GM23338 (cell line): ENCODE data around the gene ZNF155. TPM values are rescaled to one million over a fixed set of nuclear protein-coding genes. Genes with fewer than 3 reads are reported as not detected.

ENCODE experiments used
- ATAC-seq: fragments of 200-7000 bp; cut with Tn5 transposase; 3 replicates; pipeline ENCODE4 v1.9.1; 2020
- DNase-seq: peaks from one replicate; pipeline ENCODE4 v3.0.0-alpha.2; 2015; ENCODE audit warnings: low spot score
- H2AFZ ChIP-seq: fragments of 200-600 bp; sonication (generic); 2 replicates; pipeline ENCODE4 v1.8.0; 2016; ENCODE audit warnings: antibody characterized with exemption, mild to moderate bottlenecking, moderate library complexity
- H3F3A ChIP-seq: fragments of 200-600 bp; sonication (generic); replicated peaks from 2 replicates; pipeline ENCODE4 v1.8.0; 2017; ENCODE audit warnings: antibody characterized with exemption, mixed run types, low read depth
- H3K27ac ChIP-seq: fragments of 200-600 bp; sonication (generic); 2 replicates; pipeline ENCODE4 v1.6.1; 2016; ENCODE audit warnings: low read depth
- H3K27me3 ChIP-seq: fragments of 200-600 bp; sonication (generic); 2 replicates; pipeline ENCODE4 v1.8.0; 2016; ENCODE audit warnings: mild to moderate bottlenecking, mixed run types, moderate library complexity; ENCODE audit not compliant: insufficient read depth
- H3K36me3 ChIP-seq: fragments of 200-600 bp; sonication (generic); 2 replicates; pipeline ENCODE4 v1.8.0; 2016; ENCODE audit warnings: mild to moderate bottlenecking; ENCODE audit not compliant: insufficient read depth
- H3K4me1 ChIP-seq: fragments of 200-600 bp; sonication (generic); 2 replicates; pipeline ENCODE4 v1.8.0; 2016; ENCODE audit warnings: mild to moderate bottlenecking, moderate library complexity; ENCODE audit not compliant: insufficient read depth
- H3K4me2 ChIP-seq: fragments of 200-600 bp; sonication (generic); 2 replicates; pipeline ENCODE4 v1.7.1; 2017; ENCODE audit warnings: mixed run types
- H3K4me3 ChIP-seq: fragments of 200-600 bp; sonication (generic); 2 replicates; pipeline ENCODE4 v1.6.1; 2016; ENCODE audit warnings: mixed run types
- H3K79me2 ChIP-seq: fragments of 200-600 bp; sonication (generic); replicated peaks from 2 replicates; pipeline ENCODE4 v1.8.0; 2017; ENCODE audit warnings: mild to moderate bottlenecking; ENCODE audit not compliant: insufficient read depth
- H3K9me2 ChIP-seq: fragments of 200-600 bp; sonication (generic); 2 replicates; pipeline ENCODE4 v1.8.0; 2017; ENCODE audit not compliant: insufficient read depth
- H4K20me1 ChIP-seq: fragments of 200-600 bp; sonication (generic); replicated peaks from 2 replicates; pipeline ENCODE4 v1.8.0; 2017; ENCODE audit warnings: mild to moderate bottlenecking; ENCODE audit not compliant: insufficient read depth
- H3K27ac Mint-ChIP-seq: 2 replicates; pipeline ENCODE4 v1.8.0; 2020; ENCODE audit warnings: inconsistent platforms, mild to moderate bottlenecking, moderate library complexity, mixed read lengths
- H3K27me3 Mint-ChIP-seq: 3 replicates; pipeline ENCODE4 v1.8.0; 2022; ENCODE audit warnings: low read depth, mild to moderate bottlenecking, moderate library complexity, mixed read lengths, inconsistent platforms; ENCODE audit not compliant: insufficient read depth, poor library complexity
- H3K36me3 Mint-ChIP-seq: 3 replicates; pipeline ENCODE4 v1.8.0; 2021; ENCODE audit warnings: low read depth, mild to moderate bottlenecking, inconsistent platforms, moderate library complexity, mixed read lengths
- H3K4me1 Mint-ChIP-seq: 3 replicates; pipeline ENCODE4 v1.8.0; 2020; ENCODE audit warnings: mild to moderate bottlenecking, inconsistent platforms, mixed read lengths
- H3K4me3 Mint-ChIP-seq: 3 replicates; pipeline ENCODE4 v1.8.0; 2021; ENCODE audit warnings: moderate library complexity, mild to moderate bottlenecking, inconsistent platforms, mixed read lengths
- H3K9me3 Mint-ChIP-seq: 3 replicates; pipeline ENCODE4 v1.8.0; 2020; ENCODE audit warnings: moderate library complexity, mild to moderate bottlenecking, inconsistent platforms, mixed read lengths
- CREB1 ChIP-seq: fragments of 250-450 bp; sonication (Bioruptor Pico); IDR thresholded peaks from 2 replicates; pipeline ENCODE4 v1.5.0; 2020; ENCODE audit warnings: low read depth, mild to moderate bottlenecking, moderate library complexity
- ETS1 ChIP-seq: IDR thresholded peaks from 2 replicates; pipeline ENCODE4 v1.6.1; 2016; ENCODE audit warnings: antibody characterized with exemption
- EZH2 ChIP-seq: fragments of 200-600 bp; sonication (generic); IDR thresholded peaks from one replicate; pipeline ENCODE4 v1.8.0; 2017; ENCODE audit warnings: antibody characterized with exemption, mild to moderate bottlenecking, low read depth; ENCODE audit not compliant: unreplicated experiment
- EZH2phosphoT487 ChIP-seq: fragments of 200-600 bp; sonication (generic); IDR thresholded peaks from one replicate; pipeline ENCODE4 v1.8.1; 2018; ENCODE audit warnings: antibody characterized with exemption; ENCODE audit not compliant: unreplicated experiment
- JUNB ChIP-seq: IDR thresholded peaks from one replicate; pipeline ENCODE4 v1.6.1; 2016; ENCODE audit warnings: antibody characterized with exemption; ENCODE audit not compliant: unreplicated experiment
- NANOG ChIP-seq: IDR thresholded peaks from 2 replicates; pipeline ENCODE4 v1.6.1; 2016; ENCODE audit warnings: antibody characterized with exemption, borderline replicate concordance
- POLR2AphosphoS5 ChIP-seq: IDR thresholded peaks from 2 replicates; pipeline ENCODE4 v1.6.1; 2016; ENCODE audit warnings: antibody characterized with exemption, low read depth
- STAT1 ChIP-seq: IDR thresholded peaks from one replicate; pipeline ENCODE4 v1.6.1; 2016; ENCODE audit warnings: antibody characterized with exemption; ENCODE audit not compliant: unreplicated experiment
- ZNF114 ChIP-seq: fragments of 250-450 bp; sonication (Bioruptor Pico); IDR thresholded peaks from 2 replicates; pipeline ENCODE4 v1.5.0; 2020; ENCODE audit warnings: mild to moderate bottlenecking, moderate library complexity
- ZNF331 ChIP-seq: fragments of 250-450 bp; sonication (Bioruptor Pico); IDR thresholded peaks from 2 replicates; pipeline ENCODE4 v1.5.0; 2020; ENCODE audit warnings: low read depth, mild to moderate bottlenecking, moderate library complexity
- polyA plus RNA-seq: library from polyadenylated mRNA; unstranded; fragments of >200 nt; fragmentation: Nextera tagmentation; extraction: Ambion mirVana; gene quantifications from 2 replicates; pipeline ENCODE4 v1.2.1, GENCODE V29; 2016
- total RNA-seq: library from RNA; depleted of rRNA; stranded (reverse); fragments of >200 nt; shearing (Covaris generic); gene quantifications from 2 replicates; pipeline ENCODE4 v1.2.3, GENCODE V29; 2014
- TF ChIP-seq, protein P1 (sequence below): IDR thresholded peaks from one replicate; pipeline ENCODE4 v1.6.1; 2018; ENCODE audit warnings: antibody characterized with exemption; ENCODE audit not compliant: unreplicated experiment
- TF ChIP-seq, protein P2 (sequence below), 2 experiments: fragments of 200-600 bp in 1 of 2; sonication (generic) in 1 of 2; conservative IDR thresholded peaks; 2 replicates each; pipeline versions ENCODE4 v1.5.1 to v1.6.1; 2016 to 2017; ENCODE audit warnings: antibody characterized with exemption in 2 of 2, low read depth in 2 of 2, mild to moderate bottlenecking in 2 of 2, moderate library complexity in 1 of 2
- TF ChIP-seq, protein P3 (sequence below): fragments of 250-450 bp; sonication (Bioruptor Pico); IDR thresholded peaks from 2 replicates; pipeline ENCODE4 v1.5.0; 2020; ENCODE audit warnings: mild to moderate bottlenecking, moderate library complexity

Gene ZNF155
- total and polyA plus RNA-seq, 2 experiments from 2014 or later: 3.8 to 6.0 TPM

- TF ChIP-seq, protein P1, sequence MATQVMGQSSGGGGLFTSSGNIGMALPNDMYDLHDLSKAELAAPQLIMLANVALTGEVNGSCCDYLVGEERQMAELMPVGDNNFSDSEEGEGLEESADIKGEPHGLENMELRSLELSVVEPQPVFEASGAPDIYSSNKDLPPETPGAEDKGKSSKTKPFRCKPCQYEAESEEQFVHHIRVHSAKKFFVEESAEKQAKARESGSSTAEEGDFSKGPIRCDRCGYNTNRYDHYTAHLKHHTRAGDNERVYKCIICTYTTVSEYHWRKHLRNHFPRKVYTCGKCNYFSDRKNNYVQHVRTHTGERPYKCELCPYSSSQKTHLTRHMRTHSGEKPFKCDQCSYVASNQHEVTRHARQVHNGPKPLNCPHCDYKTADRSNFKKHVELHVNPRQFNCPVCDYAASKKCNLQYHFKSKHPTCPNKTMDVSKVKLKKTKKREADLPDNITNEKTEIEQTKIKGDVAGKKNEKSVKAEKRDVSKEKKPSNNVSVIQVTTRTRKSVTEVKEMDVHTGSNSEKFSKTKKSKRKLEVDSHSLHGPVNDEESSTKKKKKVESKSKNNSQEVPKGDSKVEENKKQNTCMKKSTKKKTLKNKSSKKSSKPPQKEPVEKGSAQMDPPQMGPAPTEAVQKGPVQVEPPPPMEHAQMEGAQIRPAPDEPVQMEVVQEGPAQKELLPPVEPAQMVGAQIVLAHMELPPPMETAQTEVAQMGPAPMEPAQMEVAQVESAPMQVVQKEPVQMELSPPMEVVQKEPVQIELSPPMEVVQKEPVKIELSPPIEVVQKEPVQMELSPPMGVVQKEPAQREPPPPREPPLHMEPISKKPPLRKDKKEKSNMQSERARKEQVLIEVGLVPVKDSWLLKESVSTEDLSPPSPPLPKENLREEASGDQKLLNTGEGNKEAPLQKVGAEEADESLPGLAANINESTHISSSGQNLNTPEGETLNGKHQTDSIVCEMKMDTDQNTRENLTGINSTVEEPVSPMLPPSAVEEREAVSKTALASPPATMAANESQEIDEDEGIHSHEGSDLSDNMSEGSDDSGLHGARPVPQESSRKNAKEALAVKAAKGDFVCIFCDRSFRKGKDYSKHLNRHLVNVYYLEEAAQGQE: no peak
- TF ChIP-seq EZH2 (no peak), POLR2AphosphoS5 (no peak), CREB1 (no peak), NANOG (no peak), ZNF114 (no peak)
- TF ChIP-seq, protein P2, sequence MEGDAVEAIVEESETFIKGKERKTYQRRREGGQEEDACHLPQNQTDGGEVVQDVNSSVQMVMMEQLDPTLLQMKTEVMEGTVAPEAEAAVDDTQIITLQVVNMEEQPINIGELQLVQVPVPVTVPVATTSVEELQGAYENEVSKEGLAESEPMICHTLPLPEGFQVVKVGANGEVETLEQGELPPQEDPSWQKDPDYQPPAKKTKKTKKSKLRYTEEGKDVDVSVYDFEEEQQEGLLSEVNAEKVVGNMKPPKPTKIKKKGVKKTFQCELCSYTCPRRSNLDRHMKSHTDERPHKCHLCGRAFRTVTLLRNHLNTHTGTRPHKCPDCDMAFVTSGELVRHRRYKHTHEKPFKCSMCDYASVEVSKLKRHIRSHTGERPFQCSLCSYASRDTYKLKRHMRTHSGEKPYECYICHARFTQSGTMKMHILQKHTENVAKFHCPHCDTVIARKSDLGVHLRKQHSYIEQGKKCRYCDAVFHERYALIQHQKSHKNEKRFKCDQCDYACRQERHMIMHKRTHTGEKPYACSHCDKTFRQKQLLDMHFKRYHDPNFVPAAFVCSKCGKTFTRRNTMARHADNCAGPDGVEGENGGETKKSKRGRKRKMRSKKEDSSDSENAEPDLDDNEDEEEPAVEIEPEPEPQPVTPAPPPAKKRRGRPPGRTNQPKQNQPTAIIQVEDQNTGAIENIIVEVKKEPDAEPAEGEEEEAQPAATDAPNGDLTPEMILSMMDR (conservative IDR thresholded peaks at IDR 0.05; ENCODE audit: low read depth in 2 of 2): no peak
Measured at GRCh38 chr19:43984687-43985000, 656 bp downstream of the ZNF155 start (continued).

DNA sequence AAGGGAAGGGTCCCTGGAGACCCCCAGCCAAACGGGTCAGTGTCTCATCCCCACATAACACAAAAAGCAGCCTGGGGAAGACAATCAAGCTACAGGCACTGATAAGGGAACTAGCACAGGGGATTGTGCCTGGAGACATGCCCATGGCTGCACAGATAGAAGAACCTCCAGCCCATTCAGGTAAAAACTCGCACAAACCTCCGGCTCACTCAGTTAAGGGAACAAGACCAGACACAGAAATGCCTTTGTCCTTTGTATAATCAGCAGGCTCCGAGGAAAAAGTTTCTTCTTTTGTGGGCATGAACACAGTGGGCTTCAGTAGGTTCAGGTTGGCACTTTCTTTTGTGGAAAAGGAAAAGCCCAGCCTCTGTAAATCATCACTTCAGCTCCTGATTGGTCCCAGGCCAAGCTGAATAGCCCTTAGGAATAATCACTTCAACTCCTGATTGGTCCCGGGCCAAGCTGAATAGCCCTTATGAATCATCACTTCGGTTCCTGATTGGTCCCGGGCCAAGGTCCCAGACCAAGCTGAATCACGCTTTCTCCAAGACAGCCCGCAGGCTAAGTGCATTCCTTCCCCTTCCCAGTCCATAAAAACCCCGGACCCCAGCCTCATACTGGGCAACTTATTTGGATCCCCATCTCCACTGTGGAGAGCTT, 13.8 kb downstream of the ZNF155 start:
- H3K4me1 ChIP-seq: no peaks in the 10 kb centered on the region
- peak; percentile 14; the same call in 1 of the 3 replicates for ATAC-seq
- no peaks in the 10 kb centered on the region for H4K20me1 ChIP-seq
- H3K27ac ChIP-seq: no peak overlapping the region
- no peak overlapping the region for H3K27ac Mint-ChIP-seq
- H3K27me3 ChIP-seq: no peaks in the 10 kb centered on the region
- H3K4me1 Mint-ChIP-seq: peaks cover 6% of the 10 kb centered on the region; the same call in 2 of the 3 replicates
- no peak overlapping the region for H2AFZ ChIP-seq
- 0 out of 2 replicates have a peak, but pooled peaks cover 3% of the 10 kb centered on the region for H3K9me2 ChIP-seq
- no peaks in the 10 kb centered on the region for H3F3A ChIP-seq
- no peaks in the 10 kb centered on the region for H3K9me3 Mint-ChIP-seq
- peak; percentile 28 for DNase-seq
- H3K79me2 ChIP-seq: no peaks in the 10 kb centered on the region
- H3K36me3 ChIP-seq: peaks cover 15% of the 10 kb centered on the region; the same call in 1 of the 2 replicates
- no peak overlapping the region for H3K4me3 ChIP-seq
- H3K4me3 Mint-ChIP-seq: no peak overlapping the region
- H3K36me3 Mint-ChIP-seq: peaks cover 34% of the 10 kb centered on the region
- peaks cover 9% of the 10 kb centered on the region for H3K27me3 Mint-ChIP-seq
- no peak overlapping the region for H3K4me2 ChIP-seq
- TF ChIP-seq CREB1: no peak
- no peak for TF ChIP-seq STAT1
- no peak for TF ChIP-seq JUNB
- TF ChIP-seq EZH2phosphoT487: no peak
- no peak for TF ChIP-seq ZNF331
- TF ChIP-seq EZH2: no peak
- no peak for TF ChIP-seq ETS1
- TF ChIP-seq NANOG: no peak
- TF ChIP-seq ZNF114: no peak
- TF ChIP-seq, protein P3, sequence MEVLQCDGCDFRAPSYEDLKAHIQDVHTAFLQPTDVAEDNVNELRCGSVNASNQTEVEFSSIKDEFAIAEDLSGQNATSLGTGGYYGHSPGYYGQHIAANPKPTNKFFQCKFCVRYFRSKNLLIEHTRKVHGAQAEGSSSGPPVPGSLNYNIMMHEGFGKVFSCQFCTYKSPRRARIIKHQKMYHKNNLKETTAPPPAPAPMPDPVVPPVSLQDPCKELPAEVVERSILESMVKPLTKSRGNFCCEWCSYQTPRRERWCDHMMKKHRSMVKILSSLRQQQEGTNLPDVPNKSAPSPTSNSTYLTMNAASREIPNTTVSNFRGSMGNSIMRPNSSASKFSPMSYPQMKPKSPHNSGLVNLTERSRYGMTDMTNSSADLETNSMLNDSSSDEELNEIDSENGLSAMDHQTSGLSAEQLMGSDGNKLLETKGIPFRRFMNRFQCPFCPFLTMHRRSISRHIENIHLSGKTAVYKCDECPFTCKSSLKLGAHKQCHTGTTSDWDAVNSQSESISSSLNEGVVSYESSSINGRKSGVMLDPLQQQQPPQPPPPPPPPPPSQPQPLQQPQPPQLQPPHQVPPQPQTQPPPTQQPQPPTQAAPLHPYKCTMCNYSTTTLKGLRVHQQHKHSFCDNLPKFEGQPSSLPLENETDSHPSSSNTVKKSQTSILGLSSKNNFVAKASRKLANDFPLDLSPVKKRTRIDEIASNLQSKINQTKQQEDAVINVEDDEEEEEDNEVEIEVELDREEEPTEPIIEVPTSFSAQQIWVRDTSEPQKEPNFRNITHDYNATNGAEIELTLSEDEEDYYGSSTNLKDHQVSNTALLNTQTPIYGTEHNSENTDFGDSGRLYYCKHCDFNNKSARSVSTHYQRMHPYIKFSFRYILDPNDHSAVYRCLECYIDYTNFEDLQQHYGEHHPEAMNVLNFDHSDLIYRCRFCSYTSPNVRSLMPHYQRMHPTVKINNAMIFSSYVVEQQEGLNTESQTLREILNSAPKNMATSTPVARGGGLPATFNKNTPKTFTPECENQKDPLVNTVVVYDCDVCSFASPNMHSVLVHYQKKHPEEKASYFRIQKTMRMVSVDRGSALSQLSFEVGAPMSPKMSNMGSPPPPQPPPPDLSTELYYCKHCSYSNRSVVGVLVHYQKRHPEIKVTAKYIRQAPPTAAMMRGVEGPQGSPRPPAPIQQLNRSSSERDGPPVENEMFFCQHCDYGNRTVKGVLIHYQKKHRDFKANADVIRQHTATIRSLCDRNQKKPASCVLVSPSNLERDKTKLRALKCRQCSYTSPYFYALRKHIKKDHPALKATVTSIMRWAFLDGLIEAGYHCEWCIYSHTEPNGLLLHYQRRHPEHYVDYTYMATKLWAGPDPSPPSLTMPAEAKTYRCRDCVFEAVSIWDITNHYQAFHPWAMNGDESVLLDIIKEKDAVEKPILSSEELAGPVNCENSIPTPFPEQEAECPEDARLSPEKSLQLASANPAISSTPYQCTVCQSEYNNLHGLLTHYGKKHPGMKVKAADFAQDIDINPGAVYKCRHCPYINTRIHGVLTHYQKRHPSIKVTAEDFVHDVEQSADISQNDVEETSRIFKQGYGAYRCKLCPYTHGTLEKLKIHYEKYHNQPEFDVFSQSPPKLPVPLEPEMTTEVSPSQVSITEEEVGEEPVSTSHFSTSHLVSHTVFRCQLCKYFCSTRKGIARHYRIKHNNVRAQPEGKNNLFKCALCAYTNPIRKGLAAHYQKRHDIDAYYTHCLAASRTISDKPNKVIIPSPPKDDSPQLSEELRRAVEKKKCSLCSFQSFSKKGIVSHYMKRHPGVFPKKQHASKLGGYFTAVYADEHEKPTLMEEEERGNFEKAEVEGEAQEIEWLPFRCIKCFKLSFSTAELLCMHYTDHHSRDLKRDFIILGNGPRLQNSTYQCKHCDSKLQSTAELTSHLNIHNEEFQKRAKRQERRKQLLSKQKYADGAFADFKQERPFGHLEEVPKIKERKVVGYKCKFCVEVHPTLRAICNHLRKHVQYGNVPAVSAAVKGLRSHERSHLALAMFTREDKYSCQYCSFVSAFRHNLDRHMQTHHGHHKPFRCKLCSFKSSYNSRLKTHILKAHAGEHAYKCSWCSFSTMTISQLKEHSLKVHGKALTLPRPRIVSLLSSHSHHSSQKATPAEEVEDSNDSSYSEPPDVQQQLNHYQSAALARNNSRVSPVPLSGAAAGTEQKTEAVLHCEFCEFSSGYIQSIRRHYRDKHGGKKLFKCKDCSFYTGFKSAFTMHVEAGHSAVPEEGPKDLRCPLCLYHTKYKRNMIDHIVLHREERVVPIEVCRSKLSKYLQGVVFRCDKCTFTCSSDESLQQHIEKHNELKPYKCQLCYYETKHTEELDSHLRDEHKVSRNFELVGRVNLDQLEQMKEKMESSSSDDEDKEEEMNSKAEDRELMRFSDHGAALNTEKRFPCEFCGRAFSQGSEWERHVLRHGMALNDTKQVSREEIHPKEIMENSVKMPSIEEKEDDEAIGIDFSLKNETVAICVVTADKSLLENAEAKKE (CRISPR knock-in tag): no peak
